ENCODE measurements around the gene MT1G.

DNA sequence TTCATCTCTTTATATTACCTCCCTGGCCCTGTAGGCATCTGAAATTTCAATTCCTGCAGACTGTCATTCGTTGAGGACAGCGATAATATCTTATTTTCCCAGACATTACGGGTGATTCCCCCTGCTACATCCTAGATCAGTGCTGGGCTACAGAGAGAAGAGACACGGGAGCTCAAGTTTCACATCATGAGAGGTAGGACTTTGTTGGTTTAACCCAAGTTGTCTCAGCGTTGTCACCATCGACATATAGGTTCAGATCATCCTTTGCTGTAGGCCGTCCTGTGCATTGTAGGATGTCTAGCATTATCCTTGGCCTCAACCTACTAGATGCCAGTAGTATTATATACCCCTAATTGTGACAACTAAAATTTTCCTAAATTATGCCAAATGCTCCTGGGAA is 33.7 kb upstream of the MT1G start:
- TF ChIP-seq, protein P1, sequence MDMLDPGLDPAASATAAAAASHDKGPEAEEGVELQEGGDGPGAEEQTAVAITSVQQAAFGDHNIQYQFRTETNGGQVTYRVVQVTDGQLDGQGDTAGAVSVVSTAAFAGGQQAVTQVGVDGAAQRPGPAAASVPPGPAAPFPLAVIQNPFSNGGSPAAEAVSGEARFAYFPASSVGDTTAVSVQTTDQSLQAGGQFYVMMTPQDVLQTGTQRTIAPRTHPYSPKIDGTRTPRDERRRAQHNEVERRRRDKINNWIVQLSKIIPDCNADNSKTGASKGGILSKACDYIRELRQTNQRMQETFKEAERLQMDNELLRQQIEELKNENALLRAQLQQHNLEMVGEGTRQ (IDR thresholded peaks at IDR 0.05; ENCODE audit: borderline replicate concordance, low read depth, low read length), result no peak
- TF ChIP-seq EZH2phosphoT487 (IDR thresholded peaks at IDR 0.05; ENCODE audit: borderline replicate concordance, low read depth), result no peak
- no peak for TF ChIP-seq SIN3A (IDR thresholded peaks at IDR 0.05; ENCODE audit: borderline replicate concordance, low read depth, low read length)
- TF ChIP-seq, protein P2, sequence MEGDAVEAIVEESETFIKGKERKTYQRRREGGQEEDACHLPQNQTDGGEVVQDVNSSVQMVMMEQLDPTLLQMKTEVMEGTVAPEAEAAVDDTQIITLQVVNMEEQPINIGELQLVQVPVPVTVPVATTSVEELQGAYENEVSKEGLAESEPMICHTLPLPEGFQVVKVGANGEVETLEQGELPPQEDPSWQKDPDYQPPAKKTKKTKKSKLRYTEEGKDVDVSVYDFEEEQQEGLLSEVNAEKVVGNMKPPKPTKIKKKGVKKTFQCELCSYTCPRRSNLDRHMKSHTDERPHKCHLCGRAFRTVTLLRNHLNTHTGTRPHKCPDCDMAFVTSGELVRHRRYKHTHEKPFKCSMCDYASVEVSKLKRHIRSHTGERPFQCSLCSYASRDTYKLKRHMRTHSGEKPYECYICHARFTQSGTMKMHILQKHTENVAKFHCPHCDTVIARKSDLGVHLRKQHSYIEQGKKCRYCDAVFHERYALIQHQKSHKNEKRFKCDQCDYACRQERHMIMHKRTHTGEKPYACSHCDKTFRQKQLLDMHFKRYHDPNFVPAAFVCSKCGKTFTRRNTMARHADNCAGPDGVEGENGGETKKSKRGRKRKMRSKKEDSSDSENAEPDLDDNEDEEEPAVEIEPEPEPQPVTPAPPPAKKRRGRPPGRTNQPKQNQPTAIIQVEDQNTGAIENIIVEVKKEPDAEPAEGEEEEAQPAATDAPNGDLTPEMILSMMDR (IDR thresholded peaks at IDR 0.05), result no peak
- TF ChIP-seq POLR2AphosphoS5 (IDR thresholded peaks at IDR 0.05; ENCODE audit: low read depth, low read length), result no peak
- TF ChIP-seq CHD2 (IDR thresholded peaks at IDR 0.05; ENCODE audit: low read length, partially characterized antibody), result no peak
- TF ChIP-seq RAD21 (IDR thresholded peaks at IDR 0.05; ENCODE audit: low read length), result no peak
- TF ChIP-seq RCOR1 (IDR thresholded peaks at IDR 0.05; ENCODE audit: low read length), result no peak
- TF ChIP-seq JUND (IDR thresholded peaks at IDR 0.05), result no peak
- no peak for TF ChIP-seq NFIC (IDR thresholded peaks at IDR 0.05; ENCODE audit: borderline replicate concordance)
- TF ChIP-seq NRF1 (IDR thresholded peaks at IDR 0.05; ENCODE audit: low read depth, low read length), result no peak
- no peak for TF ChIP-seq YY1 (IDR thresholded peaks at IDR 0.05; ENCODE audit: low read depth)

Measured in SK-N-SH (cell line).